Uterus (tissue), 2 donors: Measurements from ENCODE around the gene PPHLN1.

Experiments
- CTCF ChIP-seq, 4 experiments: fragments of 200-600 bp in 2 of 4; fragments of 450-650 bp in 2 of 4; sonication (generic) in 2 of 4; IDR thresholded peaks; one replicate each; pipeline ENCODE4 v1.5.1; 2016 to 2019; ENCODE audit warnings: antibody characterized with exemption in 4 of 4, mild to moderate bottlenecking in 2 of 4, moderate library complexity in 1 of 4
- POLR2A ChIP-seq, 2 donors: fragments of 450-650 bp; IDR thresholded peaks; one replicate each; pipeline ENCODE4 v1.6.1; 2016; ENCODE audit warnings: antibody characterized with exemption in 2 of 2, mild to moderate bottlenecking in 1 of 2, moderate library complexity in 1 of 2

GRCh38 chr12:42320796-42321195 lies 5.2 kb upstream of the PPHLN1 start:
- TF ChIP-seq CTCF (IDR thresholded peaks at IDR 0.05) (no peak), POLR2A (IDR thresholded peaks at IDR 0.05) (no peak)
